Peyer's patch (tissue), 4 donors: Measurements from ENCODE around the gene MAST1.

Source experiments
- CTCF ChIP-seq, 6 experiments: fragments of 450-650 bp in 4 of 6; fragments of 200-600 bp in 2 of 6; sonication (generic) in 1 of 6; IDR thresholded peaks; one replicate each; pipeline ENCODE4 v1.5.1; 2017 to 2019; ENCODE audit warnings: antibody characterized with exemption in 6 of 6, mild to moderate bottlenecking in 3 of 6, moderate library complexity in 1 of 6
- POLR2A ChIP-seq, 2 donors: fragments of 450-650 bp; IDR thresholded peaks; one replicate each; pipeline ENCODE4 v1.5.1; 2017; ENCODE audit warnings: antibody characterized with exemption in 2 of 2, mild to moderate bottlenecking in 2 of 2, moderate library complexity in 2 of 2

GRCh38 chr19:12868540-12869112 is 30.3 kb downstream of the MAST1 start:
- no peak for TF ChIP-seq CTCF (IDR thresholded peaks at IDR 0.05)
- no peak for TF ChIP-seq POLR2A (IDR thresholded peaks at IDR 0.05)
